ENCODE results near the gene UCN3. TPM values are rescaled to one million over a fixed set of nuclear protein-coding genes. Genes with fewer than 3 reads are reported as not detected.

Gene UCN3
- polyA plus RNA-seq, 3 donors, result not detected

GRCh38 chr10:5343561-5343960 lies 21.2 kb upstream of the UCN3 start:
- Mint-ChIP-seq H3K9me3 (peaks cover 0 to 2% (median under 1%) of the 10 kb centered on the region in 7 donors), H3K27me3 (ENCODE audit: low read depth in 3 of 3) (peaks cover 0 to 2% (median 0%) of the 10 kb centered on the region in 3 donors), H3K4me3 (no peak overlapping the region), H3K4me1 (no peaks in the 10 kb centered on the region), H3K27ac (peak overlapping the region in 1 of 7 donors; percentile 51), H3K36me3 (no peaks in the 10 kb centered on the region)
- no peak overlapping the region for H3K9ac ChIP-seq (ENCODE audit: insufficient read depth, low read length, poor library complexity, severe bottlenecking)
- DNase-seq, result peak; percentile 7 to 36 (median 12)
- H3K36me3 ChIP-seq (replicated peaks in 1 of 2; ENCODE audit: control insufficient read depth in 1 of 2, insufficient read depth in 2 of 2, low read length in 2 of 2), result no peaks in the 10 kb centered on the region
- TF ChIP-seq, protein P1, sequence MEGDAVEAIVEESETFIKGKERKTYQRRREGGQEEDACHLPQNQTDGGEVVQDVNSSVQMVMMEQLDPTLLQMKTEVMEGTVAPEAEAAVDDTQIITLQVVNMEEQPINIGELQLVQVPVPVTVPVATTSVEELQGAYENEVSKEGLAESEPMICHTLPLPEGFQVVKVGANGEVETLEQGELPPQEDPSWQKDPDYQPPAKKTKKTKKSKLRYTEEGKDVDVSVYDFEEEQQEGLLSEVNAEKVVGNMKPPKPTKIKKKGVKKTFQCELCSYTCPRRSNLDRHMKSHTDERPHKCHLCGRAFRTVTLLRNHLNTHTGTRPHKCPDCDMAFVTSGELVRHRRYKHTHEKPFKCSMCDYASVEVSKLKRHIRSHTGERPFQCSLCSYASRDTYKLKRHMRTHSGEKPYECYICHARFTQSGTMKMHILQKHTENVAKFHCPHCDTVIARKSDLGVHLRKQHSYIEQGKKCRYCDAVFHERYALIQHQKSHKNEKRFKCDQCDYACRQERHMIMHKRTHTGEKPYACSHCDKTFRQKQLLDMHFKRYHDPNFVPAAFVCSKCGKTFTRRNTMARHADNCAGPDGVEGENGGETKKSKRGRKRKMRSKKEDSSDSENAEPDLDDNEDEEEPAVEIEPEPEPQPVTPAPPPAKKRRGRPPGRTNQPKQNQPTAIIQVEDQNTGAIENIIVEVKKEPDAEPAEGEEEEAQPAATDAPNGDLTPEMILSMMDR (IDR thresholded peaks at IDR 0.05), result peak; percentile 40
- H3K4me3 ChIP-seq (replicated peaks in 1 of 3; ENCODE audit: low read depth in 2 of 3, low read length in 3 of 3), result no peak overlapping the region
- 50% methylated on average over 2 of the region's 4 CpGs for WGBS (ENCODE audit: insufficient coverage)
- no peak overlapping the region for H3K4me2 ChIP-seq (replicated peaks; ENCODE audit: extremely low read depth, low read length, poor library complexity, severe bottlenecking)
- H4K20me1 ChIP-seq (ENCODE audit: insufficient read depth, low read length), result no peaks in the 10 kb centered on the region
- no peaks in the 10 kb centered on the region for H3K27me3 ChIP-seq (ENCODE audit: control insufficient read depth in 2 of 2, insufficient read depth in 2 of 2, low read length in 2 of 2)
- no peaks in the 10 kb centered on the region for H3K4me1 ChIP-seq (ENCODE audit: control insufficient read depth in 1 of 2, insufficient read depth in 2 of 2, low read length in 2 of 2)
- intact Hi-C loops (cut with micrococcal nuclease), result no loop called here
- no peaks in the 10 kb centered on the region for H3K9me3 ChIP-seq (replicated peaks in 1 of 2; ENCODE audit: control insufficient read depth in 1 of 2, insufficient read depth in 1 of 2, low read length in 2 of 2)
- H3K79me2 ChIP-seq (ENCODE audit: insufficient read depth, low read length), result no peaks in the 10 kb centered on the region
- H2AFZ ChIP-seq (ENCODE audit: insufficient read depth, low read depth, low read length, poor library complexity, severe bottlenecking), result no peak overlapping the region
- no peak overlapping the region for H3K27ac ChIP-seq (ENCODE audit: low read depth in 1 of 2, low read length in 2 of 2)

DNA sequence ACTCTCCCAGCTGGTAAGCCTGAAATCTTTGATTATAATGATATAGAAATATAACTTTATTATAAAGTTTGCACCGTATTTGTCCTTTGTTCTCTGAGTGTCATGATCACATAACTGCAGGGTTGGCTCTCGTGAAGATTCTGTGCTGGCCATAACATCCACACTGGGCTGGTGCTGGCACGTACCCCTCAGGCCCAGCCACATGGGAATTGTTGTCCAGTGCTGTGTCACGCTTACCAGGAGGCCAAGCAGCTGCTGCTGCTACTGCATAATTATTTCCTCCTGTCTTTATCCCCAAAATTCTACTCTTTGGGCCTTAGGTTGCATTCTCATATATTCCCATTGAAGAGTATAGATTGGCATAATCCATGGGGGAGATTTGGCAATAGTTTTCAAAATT lies 20.8 kb upstream of the UCN3 start:
- intact Hi-C loops (cut with micrococcal nuclease), result no loop called here
- TF ChIP-seq, protein P1 (IDR thresholded peaks at IDR 0.05), result no peak
- H3K36me3 Mint-ChIP-seq, result no peaks in the 10 kb centered on the region
- peaks cover 0 to 2% (median 0%) of the 10 kb centered on the region in 7 donors for H3K9me3 Mint-ChIP-seq
- Histone ChIP-seq H3K27ac (ENCODE audit: low read depth in 1 of 2, low read length in 2 of 2) (no peak overlapping the region), H2AFZ (ENCODE audit: insufficient read depth, low read depth, low read length, poor library complexity, severe bottlenecking) (no peak overlapping the region), H3K4me3 (replicated peaks in 1 of 3; ENCODE audit: low read depth in 2 of 3, low read length in 3 of 3) (no peak overlapping the region), H3K36me3 (replicated peaks in 1 of 2; ENCODE audit: control insufficient read depth in 1 of 2, insufficient read depth in 2 of 2, low read length in 2 of 2) (no peaks in the 10 kb centered on the region), H3K4me2 (replicated peaks; ENCODE audit: extremely low read depth, low read length, poor library complexity, severe bottlenecking) (no peak overlapping the region), H3K27me3 (ENCODE audit: control insufficient read depth in 2 of 2, insufficient read depth in 2 of 2, low read length in 2 of 2) (no peaks in the 10 kb centered on the region), H3K4me1 (ENCODE audit: control insufficient read depth in 1 of 2, insufficient read depth in 2 of 2, low read length in 2 of 2) (no peaks in the 10 kb centered on the region), H4K20me1 (ENCODE audit: insufficient read depth, low read length) (no peaks in the 10 kb centered on the region), H3K9me3 (replicated peaks in 1 of 2; ENCODE audit: control insufficient read depth in 1 of 2, insufficient read depth in 1 of 2, low read length in 2 of 2) (no peaks in the 10 kb centered on the region), H3K9ac (ENCODE audit: insufficient read depth, low read length, poor library complexity, severe bottlenecking) (no peak overlapping the region), H3K79me2 (ENCODE audit: insufficient read depth, low read length) (no peaks in the 10 kb centered on the region)
- H3K27me3 Mint-ChIP-seq (ENCODE audit: low read depth in 3 of 3), result peaks cover 0 to 2% (median 0%) of the 10 kb centered on the region in 3 donors
- WGBS (ENCODE audit: insufficient coverage), result 100% methylated on average over 3 of the region's 4 CpGs
- DNase-seq, result no peak
- H3K4me1 Mint-ChIP-seq, result no peaks in the 10 kb centered on the region
- H3K4me3 Mint-ChIP-seq, result no peak overlapping the region
- H3K27ac Mint-ChIP-seq, result no peak overlapping the region
